RWPE1 (cell line): ENCODE results near the gene C11orf58.

Experiments used
- CTCF ChIA-PET: fragments of 350-600 bp; sonication (Branson Sonifier 250); formaldehyde crosslinking; extraction: SDS; loops from one replicate; lab custom pipeline; 2021; lab: Yijun Ruan, JAX
- POLR2A ChIA-PET: fragments of 400-600 bp; formaldehyde crosslinking; extraction: SDS; loops from one replicate; lab custom pipeline; 2020; ENCODE audit warnings: antibody characterized with exemption; ENCODE audit not compliant: low non-redundant PET; lab: Yijun Ruan, JAX
- DNase-seq: peaks from one replicate; pipeline ENCODE4 v3.0.0; 2012; ENCODE audit warnings: low spot score
- H3K27ac ChIP-seq: fragments of 450-650 bp; 2 replicates; pipeline ENCODE4 v1.5.1; 2017
- CTCF ChIP-seq: fragments of 450-650 bp; conservative IDR thresholded peaks from 2 replicates; pipeline ENCODE4 v1.5.1; 2017; ENCODE audit warnings: low read depth, mild to moderate bottlenecking

Gene C11orf58

DNA sequence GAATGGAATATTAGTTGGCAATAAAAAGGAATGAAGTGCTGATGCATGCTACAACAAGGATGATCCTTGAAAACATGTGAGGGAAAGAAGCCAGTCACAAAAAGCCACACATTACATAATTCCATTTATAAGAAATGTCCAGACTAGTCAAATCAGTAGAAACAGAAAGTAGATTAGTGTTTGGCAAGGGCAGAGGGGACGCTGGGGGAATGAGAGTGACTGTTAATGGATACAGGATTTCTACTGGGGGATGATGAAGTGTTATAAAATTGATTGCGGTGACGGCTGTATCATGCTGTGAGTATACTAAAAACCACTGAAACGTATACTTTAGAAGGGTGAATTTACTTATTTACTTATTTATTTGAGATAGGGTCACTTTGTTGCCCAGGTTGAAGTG is 57.9 kb downstream of the C11orf58 start:
- no peak overlapping the region for H3K27ac ChIP-seq
- no peak for DNase-seq
- POLR2A ChIA-PET = no interaction called here
- CTCF ChIA-PET = interaction anchor here (1.1 kb wide), 1 partner anchor 8 kb away, joined by 3 read pairs; no protein-coding TSS in a partner anchor
- TF ChIP-seq CTCF = no peak

DNA sequence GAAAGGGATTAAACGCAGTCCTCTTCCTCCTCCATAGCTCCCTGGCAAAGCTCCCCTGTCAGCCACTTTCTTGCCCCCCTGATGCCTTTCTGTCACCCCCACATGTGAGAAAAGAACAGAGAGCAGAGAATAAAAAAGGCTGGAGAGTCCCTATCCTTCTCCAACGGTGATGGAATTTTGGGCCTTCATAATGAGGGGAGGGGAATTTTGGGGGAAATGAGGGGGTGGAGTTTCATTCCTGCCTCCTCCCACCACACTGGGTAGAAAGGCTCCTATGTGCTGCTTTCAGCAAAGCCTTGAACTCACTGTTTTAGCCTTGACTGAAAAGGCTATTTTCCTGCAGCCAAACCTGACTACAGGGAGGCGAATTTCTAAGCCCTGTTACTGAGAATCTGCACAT is 59.3 kb downstream of the C11orf58 start:
- no peak for TF ChIP-seq CTCF
- POLR2A ChIA-PET = no interaction called here
- CTCF ChIA-PET = interaction anchor here (0.6 kb wide), 1 partner anchor 37 kb away, joined by 9 read pairs; no protein-coding TSS in a partner anchor
- H3K27ac ChIP-seq = no peak overlapping the region
- DNase-seq = no peak

GRCh38 chr11:16799221-16799620 is 60.8 kb downstream of the C11orf58 start:
- no peak for DNase-seq
- no peak overlapping the region for H3K27ac ChIP-seq
- TF ChIP-seq CTCF = no peak
- CTCF ChIA-PET = no interaction called here
- POLR2A ChIA-PET = no interaction called here

- ChIA-PET CTCF (interaction anchor here (0.9 to 1.2 kb wide), 2 partner anchors 12 to 14 kb away, joined by 3 read pairs; no protein-coding TSS in a partner anchor), POLR2A (no interaction called here)
- no peak overlapping the region for H3K27ac ChIP-seq
- TF ChIP-seq CTCF = no peak
- DNase-seq = no peak
Observed at GRCh38 chr11:16799890-16800289, 61.4 kb downstream of the C11orf58 start.

DNA sequence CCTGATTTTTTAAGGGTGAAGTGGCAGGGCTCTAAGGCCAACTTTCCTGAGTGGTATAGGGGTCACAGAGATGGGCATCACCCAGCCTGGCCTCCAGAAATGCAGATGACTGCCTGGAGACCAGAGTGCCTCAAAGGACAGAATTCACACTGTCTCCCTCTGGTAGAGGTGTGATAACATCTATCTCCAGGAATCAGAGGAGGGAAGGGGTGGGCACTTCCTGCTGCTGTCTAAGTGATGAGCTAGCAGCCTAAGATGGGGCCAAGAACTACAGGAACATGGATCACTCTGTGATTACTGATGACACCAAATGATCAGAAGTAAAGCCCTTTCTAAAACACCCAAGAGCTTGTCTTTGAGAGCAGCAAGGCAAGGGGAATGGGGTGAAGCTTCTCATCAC is 61.9 kb downstream of the C11orf58 start:
- ChIA-PET CTCF (interaction anchor here (0.9 to 1.2 kb wide), 2 partner anchors 12 to 15 kb away, joined by 3 read pairs; no protein-coding TSS in a partner anchor), POLR2A (no interaction called here)
- TF ChIP-seq CTCF = no peak
- no peak overlapping the region for H3K27ac ChIP-seq
- DNase-seq = no peak

DNA sequence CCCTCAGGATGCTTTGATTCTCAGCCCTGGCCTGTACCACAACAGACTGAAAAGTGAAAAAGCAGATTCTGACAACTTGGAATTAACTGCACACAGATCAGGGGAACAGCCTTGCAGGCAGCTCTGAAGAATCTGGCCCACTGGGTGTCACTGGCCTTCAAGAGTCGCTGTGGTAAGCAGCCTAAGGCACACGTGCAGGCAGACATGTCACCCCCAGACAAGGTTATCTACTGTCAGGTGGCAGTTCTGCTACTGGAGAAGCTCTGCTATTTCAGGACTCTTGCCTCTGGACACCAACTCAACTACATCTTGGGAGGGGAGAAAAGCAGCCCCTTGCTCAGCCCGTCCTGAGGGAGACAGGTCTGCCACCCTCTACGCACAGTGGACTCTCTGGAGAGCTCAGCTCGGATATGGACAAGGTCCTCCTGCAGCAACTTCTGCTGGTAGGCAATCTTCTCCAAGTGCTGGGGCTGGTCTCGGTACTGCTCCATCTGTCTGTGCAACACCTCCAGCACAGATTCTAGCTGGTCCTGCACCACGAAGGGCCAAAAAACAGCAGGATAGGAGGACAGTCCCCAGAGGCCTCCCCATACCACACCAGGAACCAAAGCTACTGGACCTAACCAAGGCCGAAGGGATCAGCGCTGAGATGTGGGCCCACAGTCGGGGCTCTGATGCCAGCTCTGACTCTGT is 63.0 kb downstream of the C11orf58 start:
- no peak for DNase-seq
- POLR2A ChIA-PET = interaction anchor here (0.6 kb wide), 1 partner anchor 879 kb away, joined by 4 read pairs; no protein-coding TSS in a partner anchor
- no peak overlapping the region for H3K27ac ChIP-seq
- CTCF ChIA-PET = interaction anchor here (0.6 to 1.2 kb wide), 5 partner anchors 13 to 1247 kb away, joined by 3 to 4 read pairs (median 3); no protein-coding TSS in a partner anchor
- no peak for TF ChIP-seq CTCF
